Kidney (tissue), 14 donors: Measurements from ENCODE around the gene ARL3. TPM values are rescaled to one million over a fixed set of nuclear protein-coding genes. Genes with fewer than 3 reads are reported as not detected.
A peak's percentile ranks its signal among the peaks of the same experiment; 100 is the strongest.
"Not testable (repeated sequence)": the region's sequence is repeated elsewhere in the genome, so short reads cannot be mapped to it uniquely, and the experiment has no call there.

ENCODE experiments used
- DNase-seq, 5 donors: peaks; one replicate each; pipeline ENCODE4 v3.0.0-alpha.2; 2013 to 2020
- FAIRE-seq: peaks from 2 replicates; lab custom pipeline; 2012; peaks lifted over from hg19 to GRCh38; lab: Jason Lieb, UNC
- H3K27ac ChIP-seq, 2 donors: one replicate each; pipeline ENCODE4 v1.7.0; 2013; ENCODE audit warnings: low read depth in 2 of 2, low read length in 2 of 2, inconsistent platforms in 1 of 2
- H3K27me3 ChIP-seq: one replicate; pipeline ENCODE4 v1.7.1; 2013; ENCODE audit warnings: low read length, inconsistent platforms; ENCODE audit not compliant: control insufficient read depth, insufficient read depth
- H3K36me3 ChIP-seq, 3 donors: one replicate each; pipeline versions ENCODE4 v1.7.0 to v1.7.1; 2013; ENCODE audit warnings: low read length in 3 of 3, control low read depth in 1 of 3, inconsistent platforms in 1 of 3; ENCODE audit not compliant: insufficient read depth in 3 of 3, control insufficient read depth in 2 of 3
- H3K4me1 ChIP-seq, 3 donors: one replicate each; pipeline versions ENCODE4 v1.7.0 to v1.7.1; 2013; ENCODE audit warnings: low read length in 3 of 3, inconsistent platforms in 1 of 3, low read depth in 1 of 3; ENCODE audit not compliant: control insufficient read depth in 2 of 3, insufficient read depth in 2 of 3
- H3K4me3 ChIP-seq, 3 donors: one replicate each; pipeline versions ENCODE4 v1.7.0 to v1.8.1; 2013; ENCODE audit warnings: low read length in 3 of 3, control low read depth in 1 of 3, inconsistent platforms in 1 of 3
- H3K9ac ChIP-seq, 3 donors: one replicate each; pipeline versions ENCODE4 v1.7.0 to v1.7.1; 2013; ENCODE audit warnings: low read length in 3 of 3, control low read depth in 1 of 3, inconsistent platforms in 1 of 3
- H3K9me3 ChIP-seq, 3 donors: one replicate each; pipeline versions ENCODE4 v1.7.0 to v1.7.1; 2013; ENCODE audit warnings: low read length in 3 of 3, control low read depth in 1 of 3, inconsistent platforms in 1 of 3; ENCODE audit not compliant: control insufficient read depth in 2 of 3, insufficient read depth in 1 of 3
- intact Hi-C: fragments of 100-400 bp; cut with DNase I; formaldehyde crosslinking; loops from one replicate; pipeline ENCODE4 v1.11.1; 2022
- polyA plus RNA-seq: library from polyadenylated mRNA; stranded (reverse); fragments of 350-450 nt; fragmentation: Illumina TruSeq; extraction: RNeasy Lipid Tissue Mini Kit (QIAGEN cat#74804); gene quantifications from one replicate; pipeline ENCODE4 v1.2.3, GENCODE V29; 2014; ENCODE audit warnings: low read depth, low replicate concordance; ENCODE audit not compliant: insufficient read depth
- total RNA-seq: library from RNA; stranded (reverse); fragmentation: NEBNext Ultra II Directional; extraction: Animal tissue kit (Norgen Biotek cat#: 25700); gene quantifications from one replicate; pipeline ENCODE4 v1.2.1, GENCODE V29; 2021
- TF ChIP-seq, protein P1 (sequence below): IDR thresholded peaks from 3 replicates; pipeline ENCODE4 v1.5.1; 2012; ENCODE audit warnings: mild to moderate bottlenecking, moderate library complexity, borderline replicate concordance; ENCODE audit not compliant: insufficient read depth; ENCODE audit errors: extremely low read depth
- donor health status: control.
- donor health status: control.
- donor health status: control.
- donor health status: control.
- donor health status: control.
- donor health status: DM: yes; HTN: yes; CAD: no.
- donor health status: Normal renal cell carcinoma (clear cell type).

Gene ARL3
- total and polyA plus RNA-seq, 2 donors from 2014 or later = 16.3 to 28.8 TPM

DNA sequence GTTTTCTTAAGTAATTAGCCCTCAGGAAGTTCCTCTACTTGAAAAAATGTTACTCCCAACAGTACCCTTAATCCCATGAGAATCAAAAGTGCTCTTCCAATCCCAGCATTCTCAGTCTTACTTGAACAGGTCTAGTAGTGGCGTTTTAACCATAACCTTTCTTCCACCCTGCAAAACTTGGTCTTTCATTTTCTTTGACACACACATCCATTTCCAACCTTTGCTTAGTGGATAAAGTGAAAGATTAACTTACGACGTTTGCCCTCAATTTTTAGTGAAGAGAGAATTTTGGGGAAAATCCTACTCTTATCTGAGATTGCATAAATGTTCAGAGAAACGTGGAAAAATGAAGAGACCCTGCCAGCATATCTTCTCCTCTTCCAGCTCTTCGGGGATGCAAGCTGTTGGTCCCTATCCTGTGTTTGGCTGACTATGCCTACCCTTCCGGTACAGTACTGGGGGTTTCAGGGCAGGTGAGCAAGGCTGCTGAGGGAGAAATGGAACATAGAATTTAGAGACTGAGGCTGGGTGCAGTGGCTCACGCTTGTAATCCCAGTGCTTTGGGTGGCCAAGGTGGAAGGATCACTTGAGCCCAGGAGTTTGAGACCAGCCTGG lies 48.3 kb upstream of the ARL3 start:
- Histone ChIP-seq H3K9me3 (no peaks in the 10 kb centered on the region), H3K27me3 (no peaks in the 10 kb centered on the region), H3K4me3 (no peak overlapping the region), H3K9ac (no peak overlapping the region), H3K36me3 (no peaks in the 10 kb centered on the region), H3K27ac (peak overlapping the region in 1 of 2 donors; percentile 1), H3K4me1 (peaks cover 13 to 40% (median 27%) of the 10 kb centered on the region in 3 donors)
- DNase-seq = no peak
- intact Hi-C loops = no loop called here
- TF ChIP-seq, protein P1, sequence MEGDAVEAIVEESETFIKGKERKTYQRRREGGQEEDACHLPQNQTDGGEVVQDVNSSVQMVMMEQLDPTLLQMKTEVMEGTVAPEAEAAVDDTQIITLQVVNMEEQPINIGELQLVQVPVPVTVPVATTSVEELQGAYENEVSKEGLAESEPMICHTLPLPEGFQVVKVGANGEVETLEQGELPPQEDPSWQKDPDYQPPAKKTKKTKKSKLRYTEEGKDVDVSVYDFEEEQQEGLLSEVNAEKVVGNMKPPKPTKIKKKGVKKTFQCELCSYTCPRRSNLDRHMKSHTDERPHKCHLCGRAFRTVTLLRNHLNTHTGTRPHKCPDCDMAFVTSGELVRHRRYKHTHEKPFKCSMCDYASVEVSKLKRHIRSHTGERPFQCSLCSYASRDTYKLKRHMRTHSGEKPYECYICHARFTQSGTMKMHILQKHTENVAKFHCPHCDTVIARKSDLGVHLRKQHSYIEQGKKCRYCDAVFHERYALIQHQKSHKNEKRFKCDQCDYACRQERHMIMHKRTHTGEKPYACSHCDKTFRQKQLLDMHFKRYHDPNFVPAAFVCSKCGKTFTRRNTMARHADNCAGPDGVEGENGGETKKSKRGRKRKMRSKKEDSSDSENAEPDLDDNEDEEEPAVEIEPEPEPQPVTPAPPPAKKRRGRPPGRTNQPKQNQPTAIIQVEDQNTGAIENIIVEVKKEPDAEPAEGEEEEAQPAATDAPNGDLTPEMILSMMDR = no peak
- FAIRE-seq = no peak

DNA sequence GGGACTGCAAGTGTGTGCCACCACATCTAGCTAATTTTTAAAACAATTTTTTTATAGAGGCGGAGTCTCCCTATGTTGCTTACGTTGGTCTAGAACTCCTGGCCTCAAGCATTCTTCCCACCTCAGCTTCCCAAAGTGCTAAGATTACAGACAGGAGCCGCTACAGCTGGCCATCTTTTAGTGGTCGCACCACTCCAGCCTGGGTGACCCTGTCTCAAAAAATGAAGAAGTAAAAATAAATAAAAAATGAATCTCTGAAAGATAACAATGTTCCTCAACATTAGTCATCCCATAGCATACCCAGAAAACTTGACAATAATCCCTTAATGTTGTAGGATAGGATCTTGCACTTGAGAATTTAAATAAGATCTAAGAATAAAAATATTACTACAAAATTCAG lies 47.8 kb upstream of the ARL3 start:
- intact Hi-C loops = no loop called here
- Histone ChIP-seq H3K9me3 (no peaks in the 10 kb centered on the region), H3K36me3 (no peaks in the 10 kb centered on the region), H3K4me1 (peaks cover 13 to 36% (median 24%) of the 10 kb centered on the region in 3 donors), H3K27ac (no peak overlapping the region), H3K27me3 (no peaks in the 10 kb centered on the region), H3K4me3 (no peak overlapping the region), H3K9ac (no peak overlapping the region)
- TF ChIP-seq, protein P1 = no peak
- DNase-seq (no peak), FAIRE-seq (no peak)

DNA sequence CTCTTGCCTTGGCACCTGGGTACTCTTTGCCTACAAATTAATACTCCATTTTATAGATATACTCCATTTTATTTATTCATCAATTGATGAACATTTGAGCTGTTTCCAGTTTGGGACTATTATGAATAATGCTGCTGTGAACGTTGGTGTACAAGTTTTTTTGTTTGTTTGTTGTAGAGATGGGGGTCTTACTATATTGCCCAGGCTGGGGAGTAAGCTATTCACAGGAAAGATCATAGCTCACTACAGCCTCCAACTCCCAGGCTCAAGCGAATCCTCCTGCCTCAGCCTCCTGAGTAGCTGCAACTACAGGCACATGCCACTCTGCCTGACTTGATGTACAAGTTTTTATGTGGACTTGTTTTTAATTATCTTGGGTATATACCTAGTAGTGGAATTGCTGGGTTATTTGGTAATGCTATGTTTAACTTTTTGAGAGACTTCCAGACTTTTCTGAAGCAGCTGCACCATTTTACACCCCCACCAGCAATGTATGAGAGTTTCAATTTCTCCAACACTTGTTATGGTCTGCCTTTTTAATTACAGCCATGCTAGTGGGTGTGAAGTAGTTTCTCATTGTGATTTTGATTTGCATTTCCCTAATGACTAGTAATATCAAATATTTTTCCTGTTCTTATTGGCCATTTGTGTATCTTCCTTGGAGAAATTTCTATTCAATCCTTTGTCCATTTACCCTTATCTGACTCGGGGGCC lies 45.5 kb upstream of the ARL3 start:
- peak overlapping the region in 1 of 2 donors; percentile 30 for H3K27ac ChIP-seq
- H3K36me3 ChIP-seq = no peaks in the 10 kb centered on the region

DNA sequence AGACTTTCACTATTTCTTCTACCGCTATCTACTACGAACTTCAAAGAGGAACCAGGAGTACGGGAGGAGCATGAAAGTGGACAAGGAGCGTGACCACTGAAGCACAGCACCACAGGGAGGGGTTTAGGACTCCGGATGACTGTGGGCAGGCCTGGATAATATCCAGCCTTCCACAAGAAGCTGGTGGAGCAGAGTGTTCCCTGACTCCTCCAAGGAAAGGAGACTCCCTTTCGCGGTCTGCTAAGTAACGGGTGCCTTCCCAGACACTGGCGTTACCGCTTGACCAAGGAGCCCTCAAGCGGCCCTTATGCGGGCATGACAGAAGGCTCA lies 44.7 kb upstream of the ARL3 start:
- intact Hi-C loops, H3K9ac ChIP-seq, H3K27me3 ChIP-seq, H3K36me3 ChIP-seq, H3K9me3 ChIP-seq, FAIRE-seq, DNase-seq: not testable (repeated sequence)
- Histone ChIP-seq H3K4me3 (peak overlapping the region in 1 of 3 donors; percentile 6), H3K4me1 (peaks cover 3 to 14% (median 9%) of the 10 kb centered on the region in 3 donors), H3K27ac (peak overlapping the region; percentile 20 to 68)

More for the DNA sequence above, 45.5 kb upstream of the ARL3 start:
- H3K4me1 ChIP-seq = peaks cover 7 to 21% (median 14%) of the 10 kb centered on the region in 3 donors
- no peaks in the 10 kb centered on the region for H3K27me3 ChIP-seq
- H3K9me3 ChIP-seq = no peaks in the 10 kb centered on the region
- intact Hi-C loops = no loop called here
- TF ChIP-seq, protein P1 = no peak
- no peak overlapping the region for H3K4me3 ChIP-seq
- H3K9ac ChIP-seq = no peak overlapping the region
- DNase-seq = no peak
- FAIRE-seq = no peak
